GM23338 (cell line): ENCODE data around the gene GRIN3B. TPM values are rescaled to one million over a fixed set of nuclear protein-coding genes. Genes with fewer than 3 reads are reported as not detected.

Source experiments
- ATAC-seq: fragments of 200-7000 bp; cut with Tn5 transposase; 3 replicates; pipeline ENCODE4 v1.9.1; 2020
- DNase-seq: peaks from one replicate; pipeline ENCODE4 v3.0.0-alpha.2; 2015; ENCODE audit warnings: low spot score
- H2AFZ ChIP-seq: fragments of 200-600 bp; sonication (generic); 2 replicates; pipeline ENCODE4 v1.8.0; 2016; ENCODE audit warnings: antibody characterized with exemption, mild to moderate bottlenecking, moderate library complexity
- H3F3A ChIP-seq: fragments of 200-600 bp; sonication (generic); replicated peaks from 2 replicates; pipeline ENCODE4 v1.8.0; 2017; ENCODE audit warnings: antibody characterized with exemption, mixed run types, low read depth
- H3K27ac ChIP-seq: fragments of 200-600 bp; sonication (generic); 2 replicates; pipeline ENCODE4 v1.6.1; 2016; ENCODE audit warnings: low read depth
- H3K27me3 ChIP-seq: fragments of 200-600 bp; sonication (generic); 2 replicates; pipeline ENCODE4 v1.8.0; 2016; ENCODE audit warnings: mild to moderate bottlenecking, mixed run types, moderate library complexity; ENCODE audit not compliant: insufficient read depth
- H3K36me3 ChIP-seq: fragments of 200-600 bp; sonication (generic); 2 replicates; pipeline ENCODE4 v1.8.0; 2016; ENCODE audit warnings: mild to moderate bottlenecking; ENCODE audit not compliant: insufficient read depth
- H3K4me1 ChIP-seq: fragments of 200-600 bp; sonication (generic); 2 replicates; pipeline ENCODE4 v1.8.0; 2016; ENCODE audit warnings: mild to moderate bottlenecking, moderate library complexity; ENCODE audit not compliant: insufficient read depth
- H3K4me2 ChIP-seq: fragments of 200-600 bp; sonication (generic); 2 replicates; pipeline ENCODE4 v1.7.1; 2017; ENCODE audit warnings: mixed run types
- H3K4me3 ChIP-seq: fragments of 200-600 bp; sonication (generic); 2 replicates; pipeline ENCODE4 v1.6.1; 2016; ENCODE audit warnings: mixed run types
- H3K79me2 ChIP-seq: fragments of 200-600 bp; sonication (generic); replicated peaks from 2 replicates; pipeline ENCODE4 v1.8.0; 2017; ENCODE audit warnings: mild to moderate bottlenecking; ENCODE audit not compliant: insufficient read depth
- H3K9me2 ChIP-seq: fragments of 200-600 bp; sonication (generic); 2 replicates; pipeline ENCODE4 v1.8.0; 2017; ENCODE audit not compliant: insufficient read depth
- H4K20me1 ChIP-seq: fragments of 200-600 bp; sonication (generic); replicated peaks from 2 replicates; pipeline ENCODE4 v1.8.0; 2017; ENCODE audit warnings: mild to moderate bottlenecking; ENCODE audit not compliant: insufficient read depth
- H3K27ac Mint-ChIP-seq: 2 replicates; pipeline ENCODE4 v1.8.0; 2020; ENCODE audit warnings: inconsistent platforms, mild to moderate bottlenecking, moderate library complexity, mixed read lengths
- H3K27me3 Mint-ChIP-seq: 3 replicates; pipeline ENCODE4 v1.8.0; 2022; ENCODE audit warnings: low read depth, mild to moderate bottlenecking, moderate library complexity, mixed read lengths, inconsistent platforms; ENCODE audit not compliant: insufficient read depth, poor library complexity
- H3K36me3 Mint-ChIP-seq: 3 replicates; pipeline ENCODE4 v1.8.0; 2021; ENCODE audit warnings: low read depth, mild to moderate bottlenecking, inconsistent platforms, moderate library complexity, mixed read lengths
- H3K4me1 Mint-ChIP-seq: 3 replicates; pipeline ENCODE4 v1.8.0; 2020; ENCODE audit warnings: mild to moderate bottlenecking, inconsistent platforms, mixed read lengths
- H3K4me3 Mint-ChIP-seq: 3 replicates; pipeline ENCODE4 v1.8.0; 2021; ENCODE audit warnings: moderate library complexity, mild to moderate bottlenecking, inconsistent platforms, mixed read lengths
- H3K9me3 Mint-ChIP-seq: 3 replicates; pipeline ENCODE4 v1.8.0; 2020; ENCODE audit warnings: moderate library complexity, mild to moderate bottlenecking, inconsistent platforms, mixed read lengths
- CREB1 ChIP-seq: fragments of 250-450 bp; sonication (Bioruptor Pico); IDR thresholded peaks from 2 replicates; pipeline ENCODE4 v1.5.0; 2020; ENCODE audit warnings: low read depth, mild to moderate bottlenecking, moderate library complexity
- EZH2 ChIP-seq: fragments of 200-600 bp; sonication (generic); IDR thresholded peaks from one replicate; pipeline ENCODE4 v1.8.0; 2017; ENCODE audit warnings: antibody characterized with exemption, mild to moderate bottlenecking, low read depth; ENCODE audit not compliant: unreplicated experiment
- EZH2phosphoT487 ChIP-seq: fragments of 200-600 bp; sonication (generic); IDR thresholded peaks from one replicate; pipeline ENCODE4 v1.8.1; 2018; ENCODE audit warnings: antibody characterized with exemption; ENCODE audit not compliant: unreplicated experiment
- JUNB ChIP-seq: IDR thresholded peaks from one replicate; pipeline ENCODE4 v1.6.1; 2016; ENCODE audit warnings: antibody characterized with exemption; ENCODE audit not compliant: unreplicated experiment
- NANOG ChIP-seq: IDR thresholded peaks from 2 replicates; pipeline ENCODE4 v1.6.1; 2016; ENCODE audit warnings: antibody characterized with exemption, borderline replicate concordance
- POLR2AphosphoS5 ChIP-seq: IDR thresholded peaks from 2 replicates; pipeline ENCODE4 v1.6.1; 2016; ENCODE audit warnings: antibody characterized with exemption, low read depth
- STAT1 ChIP-seq: IDR thresholded peaks from one replicate; pipeline ENCODE4 v1.6.1; 2016; ENCODE audit warnings: antibody characterized with exemption; ENCODE audit not compliant: unreplicated experiment
- ZNF114 ChIP-seq: fragments of 250-450 bp; sonication (Bioruptor Pico); IDR thresholded peaks from 2 replicates; pipeline ENCODE4 v1.5.0; 2020; ENCODE audit warnings: mild to moderate bottlenecking, moderate library complexity
- ZNF331 ChIP-seq: fragments of 250-450 bp; sonication (Bioruptor Pico); IDR thresholded peaks from 2 replicates; pipeline ENCODE4 v1.5.0; 2020; ENCODE audit warnings: low read depth, mild to moderate bottlenecking, moderate library complexity
- polyA plus RNA-seq: library from polyadenylated mRNA; unstranded; fragments of >200 nt; fragmentation: Nextera tagmentation; extraction: Ambion mirVana; gene quantifications from 2 replicates; pipeline ENCODE4 v1.2.1, GENCODE V29; 2016
- total RNA-seq: library from RNA; depleted of rRNA; stranded (reverse); fragments of >200 nt; shearing (Covaris generic); gene quantifications from 2 replicates; pipeline ENCODE4 v1.2.3, GENCODE V29; 2014
- TF ChIP-seq, protein P1 (sequence below): fragments of 250-450 bp; sonication (Bioruptor Pico); IDR thresholded peaks from 2 replicates; pipeline ENCODE4 v1.5.0; 2020; ENCODE audit warnings: mild to moderate bottlenecking, moderate library complexity
- TF ChIP-seq, protein P2 (sequence below): IDR thresholded peaks from one replicate; pipeline ENCODE4 v1.6.1; 2018; ENCODE audit warnings: antibody characterized with exemption; ENCODE audit not compliant: unreplicated experiment
- TF ChIP-seq, protein P3 (sequence below): IDR thresholded peaks from 2 replicates; pipeline ENCODE4 v1.6.1; 2016; ENCODE audit warnings: antibody characterized with exemption
- TF ChIP-seq, protein P4 (sequence below), 2 experiments: fragments of 200-600 bp in 1 of 2; sonication (generic) in 1 of 2; conservative IDR thresholded peaks; 2 replicates each; pipeline versions ENCODE4 v1.5.1 to v1.6.1; 2016 to 2017; ENCODE audit warnings: antibody characterized with exemption in 2 of 2, low read depth in 2 of 2, mild to moderate bottlenecking in 2 of 2, moderate library complexity in 1 of 2

Gene GRIN3B
- total and polyA plus RNA-seq, 2 experiments from 2014 or later: 0.11 to 2.8 TPM

GRCh38 chr19:1049800-1050199, 49.6 kb downstream of the GRIN3B start:
- H3K9me3 Mint-ChIP-seq: peaks cover 8% of the 10 kb centered on the region; the same call in 2 of the 3 replicates
- Histone ChIP-seq H3K4me1 (no peaks in the 10 kb centered on the region), H3K4me2 (no peak overlapping the region), H3K36me3 (no peaks in the 10 kb centered on the region), H3K27ac (no peak overlapping the region), H3F3A (no peaks in the 10 kb centered on the region), H3K4me3 (no peak overlapping the region), H3K9me2 (no peaks in the 10 kb centered on the region), H4K20me1 (no peaks in the 10 kb centered on the region), H2AFZ (no peak overlapping the region), H3K27me3 (no peaks in the 10 kb centered on the region), H3K79me2 (no peaks in the 10 kb centered on the region)
- no peak overlapping the region for H3K4me3 Mint-ChIP-seq
- no peak overlapping the region for H3K27ac Mint-ChIP-seq
- H3K36me3 Mint-ChIP-seq: peaks cover 19% of the 10 kb centered on the region
- ATAC-seq: no peak
- no peak for DNase-seq
- peaks cover 21% of the 10 kb centered on the region for H3K27me3 Mint-ChIP-seq
- H3K4me1 Mint-ChIP-seq: no peaks in the 10 kb centered on the region
- no peak for TF ChIP-seq JUNB
- TF ChIP-seq, protein P1, sequence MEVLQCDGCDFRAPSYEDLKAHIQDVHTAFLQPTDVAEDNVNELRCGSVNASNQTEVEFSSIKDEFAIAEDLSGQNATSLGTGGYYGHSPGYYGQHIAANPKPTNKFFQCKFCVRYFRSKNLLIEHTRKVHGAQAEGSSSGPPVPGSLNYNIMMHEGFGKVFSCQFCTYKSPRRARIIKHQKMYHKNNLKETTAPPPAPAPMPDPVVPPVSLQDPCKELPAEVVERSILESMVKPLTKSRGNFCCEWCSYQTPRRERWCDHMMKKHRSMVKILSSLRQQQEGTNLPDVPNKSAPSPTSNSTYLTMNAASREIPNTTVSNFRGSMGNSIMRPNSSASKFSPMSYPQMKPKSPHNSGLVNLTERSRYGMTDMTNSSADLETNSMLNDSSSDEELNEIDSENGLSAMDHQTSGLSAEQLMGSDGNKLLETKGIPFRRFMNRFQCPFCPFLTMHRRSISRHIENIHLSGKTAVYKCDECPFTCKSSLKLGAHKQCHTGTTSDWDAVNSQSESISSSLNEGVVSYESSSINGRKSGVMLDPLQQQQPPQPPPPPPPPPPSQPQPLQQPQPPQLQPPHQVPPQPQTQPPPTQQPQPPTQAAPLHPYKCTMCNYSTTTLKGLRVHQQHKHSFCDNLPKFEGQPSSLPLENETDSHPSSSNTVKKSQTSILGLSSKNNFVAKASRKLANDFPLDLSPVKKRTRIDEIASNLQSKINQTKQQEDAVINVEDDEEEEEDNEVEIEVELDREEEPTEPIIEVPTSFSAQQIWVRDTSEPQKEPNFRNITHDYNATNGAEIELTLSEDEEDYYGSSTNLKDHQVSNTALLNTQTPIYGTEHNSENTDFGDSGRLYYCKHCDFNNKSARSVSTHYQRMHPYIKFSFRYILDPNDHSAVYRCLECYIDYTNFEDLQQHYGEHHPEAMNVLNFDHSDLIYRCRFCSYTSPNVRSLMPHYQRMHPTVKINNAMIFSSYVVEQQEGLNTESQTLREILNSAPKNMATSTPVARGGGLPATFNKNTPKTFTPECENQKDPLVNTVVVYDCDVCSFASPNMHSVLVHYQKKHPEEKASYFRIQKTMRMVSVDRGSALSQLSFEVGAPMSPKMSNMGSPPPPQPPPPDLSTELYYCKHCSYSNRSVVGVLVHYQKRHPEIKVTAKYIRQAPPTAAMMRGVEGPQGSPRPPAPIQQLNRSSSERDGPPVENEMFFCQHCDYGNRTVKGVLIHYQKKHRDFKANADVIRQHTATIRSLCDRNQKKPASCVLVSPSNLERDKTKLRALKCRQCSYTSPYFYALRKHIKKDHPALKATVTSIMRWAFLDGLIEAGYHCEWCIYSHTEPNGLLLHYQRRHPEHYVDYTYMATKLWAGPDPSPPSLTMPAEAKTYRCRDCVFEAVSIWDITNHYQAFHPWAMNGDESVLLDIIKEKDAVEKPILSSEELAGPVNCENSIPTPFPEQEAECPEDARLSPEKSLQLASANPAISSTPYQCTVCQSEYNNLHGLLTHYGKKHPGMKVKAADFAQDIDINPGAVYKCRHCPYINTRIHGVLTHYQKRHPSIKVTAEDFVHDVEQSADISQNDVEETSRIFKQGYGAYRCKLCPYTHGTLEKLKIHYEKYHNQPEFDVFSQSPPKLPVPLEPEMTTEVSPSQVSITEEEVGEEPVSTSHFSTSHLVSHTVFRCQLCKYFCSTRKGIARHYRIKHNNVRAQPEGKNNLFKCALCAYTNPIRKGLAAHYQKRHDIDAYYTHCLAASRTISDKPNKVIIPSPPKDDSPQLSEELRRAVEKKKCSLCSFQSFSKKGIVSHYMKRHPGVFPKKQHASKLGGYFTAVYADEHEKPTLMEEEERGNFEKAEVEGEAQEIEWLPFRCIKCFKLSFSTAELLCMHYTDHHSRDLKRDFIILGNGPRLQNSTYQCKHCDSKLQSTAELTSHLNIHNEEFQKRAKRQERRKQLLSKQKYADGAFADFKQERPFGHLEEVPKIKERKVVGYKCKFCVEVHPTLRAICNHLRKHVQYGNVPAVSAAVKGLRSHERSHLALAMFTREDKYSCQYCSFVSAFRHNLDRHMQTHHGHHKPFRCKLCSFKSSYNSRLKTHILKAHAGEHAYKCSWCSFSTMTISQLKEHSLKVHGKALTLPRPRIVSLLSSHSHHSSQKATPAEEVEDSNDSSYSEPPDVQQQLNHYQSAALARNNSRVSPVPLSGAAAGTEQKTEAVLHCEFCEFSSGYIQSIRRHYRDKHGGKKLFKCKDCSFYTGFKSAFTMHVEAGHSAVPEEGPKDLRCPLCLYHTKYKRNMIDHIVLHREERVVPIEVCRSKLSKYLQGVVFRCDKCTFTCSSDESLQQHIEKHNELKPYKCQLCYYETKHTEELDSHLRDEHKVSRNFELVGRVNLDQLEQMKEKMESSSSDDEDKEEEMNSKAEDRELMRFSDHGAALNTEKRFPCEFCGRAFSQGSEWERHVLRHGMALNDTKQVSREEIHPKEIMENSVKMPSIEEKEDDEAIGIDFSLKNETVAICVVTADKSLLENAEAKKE (CRISPR knock-in tag): no peak
- TF ChIP-seq, protein P2, sequence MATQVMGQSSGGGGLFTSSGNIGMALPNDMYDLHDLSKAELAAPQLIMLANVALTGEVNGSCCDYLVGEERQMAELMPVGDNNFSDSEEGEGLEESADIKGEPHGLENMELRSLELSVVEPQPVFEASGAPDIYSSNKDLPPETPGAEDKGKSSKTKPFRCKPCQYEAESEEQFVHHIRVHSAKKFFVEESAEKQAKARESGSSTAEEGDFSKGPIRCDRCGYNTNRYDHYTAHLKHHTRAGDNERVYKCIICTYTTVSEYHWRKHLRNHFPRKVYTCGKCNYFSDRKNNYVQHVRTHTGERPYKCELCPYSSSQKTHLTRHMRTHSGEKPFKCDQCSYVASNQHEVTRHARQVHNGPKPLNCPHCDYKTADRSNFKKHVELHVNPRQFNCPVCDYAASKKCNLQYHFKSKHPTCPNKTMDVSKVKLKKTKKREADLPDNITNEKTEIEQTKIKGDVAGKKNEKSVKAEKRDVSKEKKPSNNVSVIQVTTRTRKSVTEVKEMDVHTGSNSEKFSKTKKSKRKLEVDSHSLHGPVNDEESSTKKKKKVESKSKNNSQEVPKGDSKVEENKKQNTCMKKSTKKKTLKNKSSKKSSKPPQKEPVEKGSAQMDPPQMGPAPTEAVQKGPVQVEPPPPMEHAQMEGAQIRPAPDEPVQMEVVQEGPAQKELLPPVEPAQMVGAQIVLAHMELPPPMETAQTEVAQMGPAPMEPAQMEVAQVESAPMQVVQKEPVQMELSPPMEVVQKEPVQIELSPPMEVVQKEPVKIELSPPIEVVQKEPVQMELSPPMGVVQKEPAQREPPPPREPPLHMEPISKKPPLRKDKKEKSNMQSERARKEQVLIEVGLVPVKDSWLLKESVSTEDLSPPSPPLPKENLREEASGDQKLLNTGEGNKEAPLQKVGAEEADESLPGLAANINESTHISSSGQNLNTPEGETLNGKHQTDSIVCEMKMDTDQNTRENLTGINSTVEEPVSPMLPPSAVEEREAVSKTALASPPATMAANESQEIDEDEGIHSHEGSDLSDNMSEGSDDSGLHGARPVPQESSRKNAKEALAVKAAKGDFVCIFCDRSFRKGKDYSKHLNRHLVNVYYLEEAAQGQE: no peak
- TF ChIP-seq, protein P3, sequence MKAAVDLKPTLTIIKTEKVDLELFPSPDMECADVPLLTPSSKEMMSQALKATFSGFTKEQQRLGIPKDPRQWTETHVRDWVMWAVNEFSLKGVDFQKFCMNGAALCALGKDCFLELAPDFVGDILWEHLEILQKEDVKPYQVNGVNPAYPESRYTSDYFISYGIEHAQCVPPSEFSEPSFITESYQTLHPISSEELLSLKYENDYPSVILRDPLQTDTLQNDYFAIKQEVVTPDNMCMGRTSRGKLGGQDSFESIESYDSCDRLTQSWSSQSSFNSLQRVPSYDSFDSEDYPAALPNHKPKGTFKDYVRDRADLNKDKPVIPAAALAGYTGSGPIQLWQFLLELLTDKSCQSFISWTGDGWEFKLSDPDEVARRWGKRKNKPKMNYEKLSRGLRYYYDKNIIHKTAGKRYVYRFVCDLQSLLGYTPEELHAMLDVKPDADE: no peak
- no peak for TF ChIP-seq NANOG
- no peak for TF ChIP-seq CREB1 (CRISPR knock-in tag)
- TF ChIP-seq EZH2phosphoT487: no peak
- no peak for TF ChIP-seq STAT1
- TF ChIP-seq, protein P4, sequence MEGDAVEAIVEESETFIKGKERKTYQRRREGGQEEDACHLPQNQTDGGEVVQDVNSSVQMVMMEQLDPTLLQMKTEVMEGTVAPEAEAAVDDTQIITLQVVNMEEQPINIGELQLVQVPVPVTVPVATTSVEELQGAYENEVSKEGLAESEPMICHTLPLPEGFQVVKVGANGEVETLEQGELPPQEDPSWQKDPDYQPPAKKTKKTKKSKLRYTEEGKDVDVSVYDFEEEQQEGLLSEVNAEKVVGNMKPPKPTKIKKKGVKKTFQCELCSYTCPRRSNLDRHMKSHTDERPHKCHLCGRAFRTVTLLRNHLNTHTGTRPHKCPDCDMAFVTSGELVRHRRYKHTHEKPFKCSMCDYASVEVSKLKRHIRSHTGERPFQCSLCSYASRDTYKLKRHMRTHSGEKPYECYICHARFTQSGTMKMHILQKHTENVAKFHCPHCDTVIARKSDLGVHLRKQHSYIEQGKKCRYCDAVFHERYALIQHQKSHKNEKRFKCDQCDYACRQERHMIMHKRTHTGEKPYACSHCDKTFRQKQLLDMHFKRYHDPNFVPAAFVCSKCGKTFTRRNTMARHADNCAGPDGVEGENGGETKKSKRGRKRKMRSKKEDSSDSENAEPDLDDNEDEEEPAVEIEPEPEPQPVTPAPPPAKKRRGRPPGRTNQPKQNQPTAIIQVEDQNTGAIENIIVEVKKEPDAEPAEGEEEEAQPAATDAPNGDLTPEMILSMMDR (conservative IDR thresholded peaks at IDR 0.05; ENCODE audit: low read depth in 2 of 2): no peak
- TF ChIP-seq POLR2AphosphoS5: no peak
- no peak for TF ChIP-seq EZH2
- no peak for TF ChIP-seq ZNF331
- no peak for TF ChIP-seq ZNF114 (CRISPR knock-in tag)
